Measurements from ENCODE around the gene DCHS1. TPM values are rescaled to one million over a fixed set of nuclear protein-coding genes. Genes with fewer than 3 reads are reported as not detected.
A peak's percentile ranks its signal among the peaks of the same experiment; 100 is the strongest.

Gene DCHS1
- total RNA-seq, 2 donors from 2014 or later: 11.2 to 17.4 TPM

DNA sequence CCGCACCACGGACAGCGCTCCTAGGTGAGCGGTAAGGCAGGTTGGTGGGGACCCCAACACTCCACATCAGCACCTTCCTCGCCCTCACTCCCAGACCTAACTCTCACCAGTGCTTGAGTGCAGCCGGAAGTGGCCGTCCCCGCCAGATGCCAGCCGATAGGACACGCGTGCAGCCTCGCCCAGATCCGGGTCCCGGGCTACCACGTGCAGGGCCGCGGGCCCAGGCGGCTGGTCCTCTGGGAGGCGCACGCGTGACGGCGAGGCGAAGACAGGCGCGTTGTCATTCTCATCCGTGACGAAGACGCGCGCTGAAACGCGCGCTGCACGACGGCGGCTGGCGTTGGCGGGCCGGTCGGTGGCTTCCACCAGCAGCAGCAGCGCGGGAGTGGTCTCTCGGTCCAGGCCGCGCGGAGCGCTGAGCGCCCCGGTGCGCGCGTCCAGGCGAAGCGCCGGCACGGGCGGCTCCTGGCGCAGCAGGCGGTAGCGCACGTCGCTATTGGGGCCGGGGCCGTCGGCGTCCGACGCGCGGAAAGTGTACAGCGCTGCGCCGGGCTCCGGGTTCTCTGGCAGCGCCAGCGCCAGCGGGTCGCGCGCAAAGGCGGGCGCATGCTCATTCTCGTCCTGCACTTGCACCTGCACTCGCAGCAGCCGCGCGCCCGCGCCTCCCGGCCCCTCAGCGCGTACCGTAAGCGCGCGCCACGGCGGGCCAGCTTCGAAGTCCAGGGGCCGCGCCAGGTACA is 25.5 kb downstream of the DCHS1 start:
- WGBS: 73% methylated on average over 84 of the region's 102 CpGs
- H3K4me3 ChIP-seq: peak overlapping the region; percentile 5 to 16
- no peaks in the 10 kb centered on the region for H3K36me3 ChIP-seq
- H3K27me3 ChIP-seq (replicated peaks; ENCODE audit: insufficient read depth): no peaks in the 10 kb centered on the region
- no peaks in the 10 kb centered on the region for H3K9me3 ChIP-seq
- no peak overlapping the region for H3K27ac ChIP-seq
- TF ChIP-seq, protein P1, sequence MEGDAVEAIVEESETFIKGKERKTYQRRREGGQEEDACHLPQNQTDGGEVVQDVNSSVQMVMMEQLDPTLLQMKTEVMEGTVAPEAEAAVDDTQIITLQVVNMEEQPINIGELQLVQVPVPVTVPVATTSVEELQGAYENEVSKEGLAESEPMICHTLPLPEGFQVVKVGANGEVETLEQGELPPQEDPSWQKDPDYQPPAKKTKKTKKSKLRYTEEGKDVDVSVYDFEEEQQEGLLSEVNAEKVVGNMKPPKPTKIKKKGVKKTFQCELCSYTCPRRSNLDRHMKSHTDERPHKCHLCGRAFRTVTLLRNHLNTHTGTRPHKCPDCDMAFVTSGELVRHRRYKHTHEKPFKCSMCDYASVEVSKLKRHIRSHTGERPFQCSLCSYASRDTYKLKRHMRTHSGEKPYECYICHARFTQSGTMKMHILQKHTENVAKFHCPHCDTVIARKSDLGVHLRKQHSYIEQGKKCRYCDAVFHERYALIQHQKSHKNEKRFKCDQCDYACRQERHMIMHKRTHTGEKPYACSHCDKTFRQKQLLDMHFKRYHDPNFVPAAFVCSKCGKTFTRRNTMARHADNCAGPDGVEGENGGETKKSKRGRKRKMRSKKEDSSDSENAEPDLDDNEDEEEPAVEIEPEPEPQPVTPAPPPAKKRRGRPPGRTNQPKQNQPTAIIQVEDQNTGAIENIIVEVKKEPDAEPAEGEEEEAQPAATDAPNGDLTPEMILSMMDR (IDR thresholded peaks at IDR 0.05): no peak
- TF ChIP-seq POLR2AphosphoS5 (IDR thresholded peaks at IDR 0.05) (no peak), POLR2A (IDR thresholded peaks at IDR 0.05) (no peak)
- H3K4me1 ChIP-seq (replicated peaks): no peaks in the 10 kb centered on the region
- intact Hi-C loops (cut with DNase I): no loop called here
- no peak for DNase-seq (ENCODE audit: low spot score)

DNA sequence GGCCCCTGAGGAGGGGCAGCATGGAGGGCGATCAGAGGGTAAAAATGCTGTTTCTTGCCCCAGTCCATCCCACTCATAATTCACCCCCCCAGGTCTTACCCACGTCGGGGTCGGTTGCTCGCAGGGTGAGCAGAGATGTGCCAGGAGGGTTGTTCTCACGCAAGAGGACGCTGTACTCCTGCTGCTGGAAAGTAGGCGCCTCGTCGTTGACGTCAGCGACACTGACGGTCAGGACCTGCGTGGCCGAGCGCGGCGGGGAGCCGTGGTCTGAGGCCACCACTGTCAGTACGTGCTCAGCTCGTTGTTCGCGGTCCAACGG is 26.1 kb downstream of the DCHS1 start:
- H3K9me3 ChIP-seq: no peaks in the 10 kb centered on the region
- no peak for DNase-seq (ENCODE audit: low spot score)
- no peaks in the 10 kb centered on the region for H3K27me3 ChIP-seq (replicated peaks; ENCODE audit: insufficient read depth)
- no peaks in the 10 kb centered on the region for H3K4me1 ChIP-seq (replicated peaks)
- no peaks in the 10 kb centered on the region for H3K36me3 ChIP-seq
- H3K4me3 ChIP-seq: no peak overlapping the region
- intact Hi-C loops (cut with DNase I): no loop called here
- TF ChIP-seq POLR2AphosphoS5 (IDR thresholded peaks at IDR 0.05) (no peak), POLR2A (IDR thresholded peaks at IDR 0.05) (no peak)
- TF ChIP-seq, protein P1 (IDR thresholded peaks at IDR 0.05): no peak
- H3K27ac ChIP-seq: no peak overlapping the region
- WGBS: 91% methylated on average over 24 of the region's 24 CpGs

DNA sequence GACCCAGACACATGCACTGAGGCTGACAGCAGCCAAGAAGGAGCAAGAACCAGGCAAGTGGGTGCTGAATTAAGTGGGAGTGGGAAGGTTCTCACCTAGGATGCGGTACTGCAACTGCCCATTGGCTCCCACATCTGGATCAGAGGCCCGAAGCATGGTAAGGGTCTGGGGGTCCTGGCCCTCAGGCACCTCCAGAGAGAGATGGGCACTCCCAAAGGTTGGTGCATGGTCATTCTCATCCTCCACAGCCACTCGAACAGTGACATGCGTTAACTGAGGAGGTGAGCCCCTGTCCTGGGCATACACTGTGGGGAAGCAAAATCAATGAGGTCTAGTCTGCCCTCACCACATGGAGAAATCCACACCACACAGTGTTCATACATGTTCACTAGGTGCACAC is 27.1 kb downstream of the DCHS1 start:
- WGBS: 89% methylated on average over 4 of the region's 4 CpGs
- H3K27ac ChIP-seq: no peak overlapping the region
- intact Hi-C loops (cut with DNase I): no loop called here
- no peaks in the 10 kb centered on the region for H3K36me3 ChIP-seq
- H3K4me1 ChIP-seq (replicated peaks): no peaks in the 10 kb centered on the region
- H3K9me3 ChIP-seq: no peaks in the 10 kb centered on the region
- DNase-seq (ENCODE audit: low spot score): no peak
- H3K4me3 ChIP-seq: no peak overlapping the region
- H3K27me3 ChIP-seq (replicated peaks; ENCODE audit: insufficient read depth): no peaks in the 10 kb centered on the region
- TF ChIP-seq, protein P1 (IDR thresholded peaks at IDR 0.05): no peak
- TF ChIP-seq POLR2A (IDR thresholded peaks at IDR 0.05): no peak
- no peak for TF ChIP-seq POLR2AphosphoS5 (IDR thresholded peaks at IDR 0.05)

DNA sequence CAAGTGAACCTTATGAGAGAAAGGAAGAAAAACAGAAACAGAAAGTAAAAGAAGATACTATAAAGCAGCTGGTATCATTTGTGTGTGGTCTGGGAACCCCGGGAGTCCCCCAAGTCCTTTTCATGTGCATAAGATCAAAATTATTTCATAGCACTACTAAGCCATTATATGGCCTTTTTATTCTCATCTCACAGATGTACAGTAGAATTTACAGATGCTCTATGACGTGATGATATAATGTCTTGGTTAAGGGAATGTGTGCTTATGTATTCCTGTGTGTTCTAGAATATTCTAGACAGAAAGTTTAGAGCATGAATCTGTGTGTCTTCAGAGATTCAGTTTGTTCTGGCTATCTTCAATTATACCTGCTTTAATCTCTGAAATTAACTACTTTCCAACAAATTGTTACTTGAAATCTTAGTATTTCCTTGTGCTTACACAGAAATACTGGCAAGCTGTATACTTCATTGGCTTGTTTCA is 27.8 kb downstream of the DCHS1 start:
- Histone ChIP-seq H3K9me3 (no peaks in the 10 kb centered on the region), H3K4me3 (no peak overlapping the region), H3K36me3 (no peaks in the 10 kb centered on the region), H3K4me1 (replicated peaks) (no peaks in the 10 kb centered on the region), H3K27me3 (replicated peaks; ENCODE audit: insufficient read depth) (no peaks in the 10 kb centered on the region), H3K27ac (no peak overlapping the region)
- DNase-seq (ENCODE audit: low spot score): no peak
- intact Hi-C loops (cut with DNase I): no loop called here
- 73% methylated on average over 2 of the region's 2 CpGs for WGBS
- no peak for TF ChIP-seq POLR2A (IDR thresholded peaks at IDR 0.05)
- TF ChIP-seq, protein P1 (IDR thresholded peaks at IDR 0.05): no peak
- TF ChIP-seq POLR2AphosphoS5 (IDR thresholded peaks at IDR 0.05): no peak
